ENCODE results near the gene ZNF454. TPM values are rescaled to one million over a fixed set of nuclear protein-coding genes. Genes with fewer than 3 reads are reported as not detected.

The ZNF454 gene
- total RNA-seq, 4 donors from 2014 or later = 0.60 to 4.6 (median 2.1) TPM

- DNase-seq (ENCODE audit: low spot score) (no peak), ATAC-seq (ENCODE audit: low FRiP score) (no peak)
- TF ChIP-seq CTCF (IDR thresholded peaks at IDR 0.05) = no peak
Measured at GRCh38 chr5:178988436-178989220, 47.6 kb downstream of the ZNF454 start.

- no peak for DNase-seq (ENCODE audit: low spot score)
- no peak for TF ChIP-seq CTCF (IDR thresholded peaks at IDR 0.05)
- ATAC-seq (ENCODE audit: low FRiP score) = no peak
Measured at GRCh38 chr5:178989311-178989710, 48.3 kb downstream of the ZNF454 start.

- DNase-seq (ENCODE audit: low spot score) = no peak
- no peak for TF ChIP-seq CTCF (IDR thresholded peaks at IDR 0.05)
- no peak for ATAC-seq (ENCODE audit: low FRiP score)
Measured at GRCh38 chr5:178990491-178990890, 49.5 kb downstream of the ZNF454 start.

- DNase-seq (ENCODE audit: low spot score) (no peak), ATAC-seq (ENCODE audit: low FRiP score) (no peak)
- TF ChIP-seq CTCF (IDR thresholded peaks at IDR 0.05) = no peak
Measured at GRCh38 chr5:178991190-178992145, 50.5 kb downstream of the ZNF454 start.

GRCh38 chr5:178992291-178992895 is 51.4 kb downstream of the ZNF454 start:
- no peak for DNase-seq (ENCODE audit: low spot score)
- TF ChIP-seq CTCF (IDR thresholded peaks at IDR 0.05) = no peak
- ATAC-seq (ENCODE audit: low FRiP score) = no peak

- no peak for TF ChIP-seq CTCF (IDR thresholded peaks at IDR 0.05)
- ATAC-seq (ENCODE audit: low FRiP score) (no peak), DNase-seq (ENCODE audit: low spot score) (no peak)
Measured at GRCh38 chr5:178993236-178993765, 52.3 kb downstream of the ZNF454 start.
